WTC11 (cell line): ENCODE results near the gene IL18BP. TPM values are rescaled to one million over a fixed set of nuclear protein-coding genes. Genes with fewer than 3 reads are reported as not detected.

Source experiments
- ATAC-seq: fragments of 200-7000 bp; cut with Tn5 transposase; 2 replicates; pipeline ENCODE4 v1.10.0; 2021; ENCODE audit warnings: mild to moderate bottlenecking, moderate library complexity
- CTCF ChIA-PET: fragments of 300-600 bp; sonication (Branson Sonifier 250); formaldehyde crosslinking; loops from one replicate; lab custom pipeline; 2021; ENCODE audit warnings: antibody characterized with exemption; lab: Charles Lee
- POLR2A ChIA-PET: fragments of 350-600 bp; sonication (Branson Sonifier 250); formaldehyde crosslinking; loops from one replicate; lab custom pipeline; 2021; ENCODE audit warnings: antibody characterized with exemption; lab: Charles Lee
- DNase-seq: peaks from one replicate; pipeline ENCODE4 v3.0.0; 2021; ENCODE audit warnings: low spot score
- H3K27ac Mint-ChIP-seq: 2 replicates; pipeline ENCODE4 v1.8.0; 2021; ENCODE audit warnings: mixed read lengths
- H3K27me3 Mint-ChIP-seq: 2 replicates; pipeline ENCODE4 v1.8.0; 2021; ENCODE audit warnings: low read depth, mild to moderate bottlenecking, moderate library complexity, mixed read lengths
- H3K36me3 Mint-ChIP-seq: 2 replicates; pipeline ENCODE4 v1.8.0; 2021; ENCODE audit warnings: mixed read lengths
- H3K4me1 Mint-ChIP-seq: 2 replicates; pipeline ENCODE4 v1.8.0; 2022; ENCODE audit warnings: mixed read lengths
- H3K4me3 Mint-ChIP-seq: 2 replicates; pipeline ENCODE4 v1.8.0; 2021; ENCODE audit warnings: mild to moderate bottlenecking, moderate library complexity, mixed read lengths
- H3K9me3 Mint-ChIP-seq: 2 replicates; pipeline ENCODE4 v1.8.0; 2021; ENCODE audit warnings: mixed read lengths
- ATF1 ChIP-seq: sonication (generic); formaldehyde crosslinking; IDR thresholded peaks from 2 replicates; pipeline ENCODE4 v1.8.1; 2023; ENCODE audit warnings: mild to moderate bottlenecking, moderate library complexity, missing genetic modification reagents
- ATF3 ChIP-seq: sonication (generic); formaldehyde crosslinking; conservative IDR thresholded peaks from 2 replicates; pipeline ENCODE4 v1.8.1; 2022; ENCODE audit warnings: mild to moderate bottlenecking, missing genetic modification reagents
- ATF6 ChIP-seq: sonication (generic); formaldehyde crosslinking; IDR thresholded peaks from 2 replicates; pipeline ENCODE4 v1.8.1; 2023; ENCODE audit warnings: mild to moderate bottlenecking, missing genetic modification reagents
- E2F1 ChIP-seq: sonication (generic); formaldehyde crosslinking; IDR thresholded peaks from 2 replicates; pipeline ENCODE4 v1.8.0; 2022; ENCODE audit warnings: mild to moderate bottlenecking, missing genetic modification reagents
- ERG ChIP-seq: fragments of 250-450 bp; sonication (Bioruptor Pico); IDR thresholded peaks from 2 replicates; pipeline ENCODE4 v1.8.0; 2021; ENCODE audit warnings: mild to moderate bottlenecking
- ESRRA ChIP-seq: sonication (generic); formaldehyde crosslinking; IDR thresholded peaks from 2 replicates; pipeline ENCODE4 v1.8.1; 2022; ENCODE audit warnings: mild to moderate bottlenecking, missing genetic modification reagents, borderline replicate concordance
- MYBL2 ChIP-seq: sonication (generic); formaldehyde crosslinking; IDR thresholded peaks from 2 replicates; pipeline ENCODE4 v1.8.1; 2023; ENCODE audit warnings: mild to moderate bottlenecking, moderate library complexity, missing genetic modification reagents
- NR2C2 ChIP-seq: sonication (generic); formaldehyde crosslinking; IDR thresholded peaks from 2 replicates; pipeline ENCODE4 v1.8.0; 2022; ENCODE audit warnings: mild to moderate bottlenecking, missing genetic modification reagents
- RORB ChIP-seq: fragments of 250-450 bp; sonication (Bioruptor Pico); IDR thresholded peaks from 2 replicates; pipeline ENCODE4 v1.9.0; 2021; ENCODE audit warnings: mild to moderate bottlenecking
- SOX15 ChIP-seq: fragments of 250-450 bp; sonication (Bioruptor Pico); IDR thresholded peaks from 2 replicates; pipeline ENCODE4 v1.9.0; 2021; ENCODE audit warnings: mild to moderate bottlenecking
- ZBTB21 ChIP-seq: sonication (generic); formaldehyde crosslinking; IDR thresholded peaks from 2 replicates; pipeline ENCODE4 v1.8.1; 2023; ENCODE audit warnings: mild to moderate bottlenecking, missing genetic modification reagents, borderline replicate concordance
- total RNA-seq: library from RNA; stranded (reverse); gene quantifications from 3 replicates; pipeline ENCODE4 v1.2.3, GENCODE V29; 2021
- TF ChIP-seq, protein P1 (sequence below): fragments of 200-600 bp; IDR thresholded peaks from 2 replicates; pipeline ENCODE4 v1.8.0; 2022; ENCODE audit warnings: antibody characterized with exemption
- TF ChIP-seq, protein P2 (sequence below): sonication (generic); formaldehyde crosslinking; conservative IDR thresholded peaks from 2 replicates; pipeline ENCODE4 v1.8.1; 2023; ENCODE audit warnings: mild to moderate bottlenecking, low read depth, missing genetic modification reagents, moderate library complexity
- TF ChIP-seq, protein P3 (sequence below): fragments of 250-450 bp; sonication (Bioruptor Pico); IDR thresholded peaks from 2 replicates; pipeline ENCODE4 v2.1.2; 2022; ENCODE audit warnings: mild to moderate bottlenecking, moderate library complexity

IL18BP gene
- total RNA-seq, 1 experiment from 2014 or later: 17.3 TPM

DNA sequence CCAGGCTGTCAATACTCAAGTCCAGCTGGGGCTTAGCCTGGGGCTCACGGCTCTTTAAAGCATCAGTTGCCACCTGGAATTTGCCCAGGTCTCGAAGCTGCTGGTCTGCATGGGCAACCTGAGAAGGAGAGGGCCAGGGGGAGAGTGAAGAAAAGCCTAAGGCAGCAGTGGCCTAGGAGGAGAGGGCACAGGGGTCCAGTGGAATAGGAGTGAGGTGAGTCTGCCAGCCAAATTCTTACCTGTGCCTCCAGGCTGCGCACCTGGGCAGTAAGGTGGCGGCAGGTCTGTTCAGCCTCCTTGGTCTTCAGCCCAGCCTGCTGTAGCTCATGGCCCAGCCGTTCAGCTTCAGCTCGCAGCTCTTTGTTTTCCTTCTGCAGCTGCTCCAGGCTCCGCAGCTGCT, 10.0 kb downstream of the IL18BP start:
- ChIA-PET CTCF (interaction anchor here (0.8 to 1.6 kb wide), 4 partner anchors 31 to 173 kb away, joined by 5 to 6 read pairs (median 5); no protein-coding TSS in a partner anchor), POLR2A (no interaction called here)
- Mint-ChIP-seq H3K4me3 (no peak overlapping the region), H3K27ac (no peak overlapping the region), H3K4me1 (no peaks in the 10 kb centered on the region), H3K27me3 (no peaks in the 10 kb centered on the region), H3K9me3 (no peaks in the 10 kb centered on the region), H3K36me3 (peaks cover 58% of the 10 kb centered on the region)
- DNase-seq (no peak), ATAC-seq (no peak)
- TF ChIP-seq ERG (CRISPR knock-in tag) (no peak), RORB (CRISPR knock-in tag) (no peak), ATF1 (CRISPR knock-in tag) (no peak), ATF6 (no peak), MYBL2 (CRISPR knock-in tag) (no peak), ZBTB21 (CRISPR knock-in tag) (no peak)
- TF ChIP-seq, protein P1, sequence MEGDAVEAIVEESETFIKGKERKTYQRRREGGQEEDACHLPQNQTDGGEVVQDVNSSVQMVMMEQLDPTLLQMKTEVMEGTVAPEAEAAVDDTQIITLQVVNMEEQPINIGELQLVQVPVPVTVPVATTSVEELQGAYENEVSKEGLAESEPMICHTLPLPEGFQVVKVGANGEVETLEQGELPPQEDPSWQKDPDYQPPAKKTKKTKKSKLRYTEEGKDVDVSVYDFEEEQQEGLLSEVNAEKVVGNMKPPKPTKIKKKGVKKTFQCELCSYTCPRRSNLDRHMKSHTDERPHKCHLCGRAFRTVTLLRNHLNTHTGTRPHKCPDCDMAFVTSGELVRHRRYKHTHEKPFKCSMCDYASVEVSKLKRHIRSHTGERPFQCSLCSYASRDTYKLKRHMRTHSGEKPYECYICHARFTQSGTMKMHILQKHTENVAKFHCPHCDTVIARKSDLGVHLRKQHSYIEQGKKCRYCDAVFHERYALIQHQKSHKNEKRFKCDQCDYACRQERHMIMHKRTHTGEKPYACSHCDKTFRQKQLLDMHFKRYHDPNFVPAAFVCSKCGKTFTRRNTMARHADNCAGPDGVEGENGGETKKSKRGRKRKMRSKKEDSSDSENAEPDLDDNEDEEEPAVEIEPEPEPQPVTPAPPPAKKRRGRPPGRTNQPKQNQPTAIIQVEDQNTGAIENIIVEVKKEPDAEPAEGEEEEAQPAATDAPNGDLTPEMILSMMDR: no peak

GRCh38 chr11:72009156-72009555, 10.4 kb downstream of the IL18BP start:
- H3K36me3 Mint-ChIP-seq: peaks cover 58% of the 10 kb centered on the region
- TF ChIP-seq ATF3 (CRISPR knock-in tag) (no peak), ESRRA (CRISPR knock-in tag) (no peak), ATF6 (no peak), E2F1 (CRISPR knock-in tag) (no peak), NR2C2 (no peak), SOX15 (no peak)
- TF ChIP-seq, protein P2, sequence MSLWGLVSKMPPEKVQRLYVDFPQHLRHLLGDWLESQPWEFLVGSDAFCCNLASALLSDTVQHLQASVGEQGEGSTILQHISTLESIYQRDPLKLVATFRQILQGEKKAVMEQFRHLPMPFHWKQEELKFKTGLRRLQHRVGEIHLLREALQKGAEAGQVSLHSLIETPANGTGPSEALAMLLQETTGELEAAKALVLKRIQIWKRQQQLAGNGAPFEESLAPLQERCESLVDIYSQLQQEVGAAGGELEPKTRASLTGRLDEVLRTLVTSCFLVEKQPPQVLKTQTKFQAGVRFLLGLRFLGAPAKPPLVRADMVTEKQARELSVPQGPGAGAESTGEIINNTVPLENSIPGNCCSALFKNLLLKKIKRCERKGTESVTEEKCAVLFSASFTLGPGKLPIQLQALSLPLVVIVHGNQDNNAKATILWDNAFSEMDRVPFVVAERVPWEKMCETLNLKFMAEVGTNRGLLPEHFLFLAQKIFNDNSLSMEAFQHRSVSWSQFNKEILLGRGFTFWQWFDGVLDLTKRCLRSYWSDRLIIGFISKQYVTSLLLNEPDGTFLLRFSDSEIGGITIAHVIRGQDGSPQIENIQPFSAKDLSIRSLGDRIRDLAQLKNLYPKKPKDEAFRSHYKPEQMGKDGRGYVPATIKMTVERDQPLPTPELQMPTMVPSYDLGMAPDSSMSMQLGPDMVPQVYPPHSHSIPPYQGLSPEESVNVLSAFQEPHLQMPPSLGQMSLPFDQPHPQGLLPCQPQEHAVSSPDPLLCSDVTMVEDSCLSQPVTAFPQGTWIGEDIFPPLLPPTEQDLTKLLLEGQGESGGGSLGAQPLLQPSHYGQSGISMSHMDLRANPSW: no peak
- TF ChIP-seq, protein P3, sequence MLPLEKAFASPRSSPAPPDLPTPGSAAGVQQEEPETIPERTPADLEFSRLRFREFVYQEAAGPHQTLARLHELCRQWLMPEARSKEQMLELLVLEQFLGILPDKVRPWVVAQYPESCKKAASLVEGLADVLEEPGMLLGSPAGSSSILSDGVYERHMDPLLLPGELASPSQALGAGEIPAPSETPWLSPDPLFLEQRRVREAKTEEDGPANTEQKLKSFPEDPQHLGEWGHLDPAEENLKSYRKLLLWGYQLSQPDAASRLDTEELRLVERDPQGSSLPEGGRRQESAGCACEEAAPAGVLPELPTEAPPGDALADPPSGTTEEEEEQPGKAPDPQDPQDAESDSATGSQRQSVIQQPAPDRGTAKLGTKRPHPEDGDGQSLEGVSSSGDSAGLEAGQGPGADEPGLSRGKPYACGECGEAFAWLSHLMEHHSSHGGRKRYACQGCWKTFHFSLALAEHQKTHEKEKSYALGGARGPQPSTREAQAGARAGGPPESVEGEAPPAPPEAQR (CRISPR knock-in tag): no peak
- TF ChIP-seq, all 79 proteins: peak for 0
- Mint-ChIP-seq H3K27ac (no peak overlapping the region), H3K27me3 (no peaks in the 10 kb centered on the region), H3K4me1 (no peaks in the 10 kb centered on the region), H3K4me3 (no peak overlapping the region), H3K9me3 (no peaks in the 10 kb centered on the region)
- DNase-seq (no peak), ATAC-seq (no peak)
- ChIA-PET POLR2A (no interaction called here), CTCF (interaction anchor here (0.6 to 1.6 kb wide), 5 partner anchors 31 to 473 kb away, joined by 3 to 6 read pairs (median 5); no protein-coding TSS in a partner anchor)
